DOHH2 (cell line): Measurements from ENCODE around the gene PHF21B.
"Not testable (repeated sequence)": the region's sequence is repeated elsewhere in the genome, so short reads cannot be mapped to it uniquely, and the experiment has no call there.

ENCODE experiments used
- H3F3A ChIP-seq: fragments of 200-600 bp; sonication (generic), shearing (Covaris generic); 2 replicates; pipeline ENCODE4 v1.6.0; 2016; ENCODE audit warnings: antibody characterized with exemption, mild to moderate bottlenecking; ENCODE audit not compliant: control insufficient read depth, insufficient read depth
- H3K27ac ChIP-seq: fragments of 200-600 bp; sonication (generic); 2 replicates; pipeline ENCODE4 v1.5.1; 2014; ENCODE audit warnings: low read depth, mild to moderate bottlenecking, low read length, moderate library complexity
- H3K27me3 ChIP-seq: fragments of 200-600 bp; sonication (generic); 2 replicates; pipeline ENCODE4 v1.6.1; 2014; ENCODE audit warnings: mild to moderate bottlenecking, low read length, mixed read lengths; ENCODE audit not compliant: control insufficient read depth
- H3K36me3 ChIP-seq: fragments of 200-600 bp; sonication (generic); 2 replicates; pipeline ENCODE4 v1.6.1; 2014; ENCODE audit warnings: mild to moderate bottlenecking, low read length, moderate library complexity, mixed read lengths; ENCODE audit not compliant: control insufficient read depth
- H3K4me1 ChIP-seq: fragments of 200-600 bp; sonication (generic); 2 replicates; pipeline ENCODE4 v1.6.1; 2014; ENCODE audit warnings: mild to moderate bottlenecking, low read length, mixed read lengths; ENCODE audit not compliant: control insufficient read depth
- H3K4me2 ChIP-seq: fragments of 200-600 bp; sonication (generic); 2 replicates; pipeline ENCODE4 v1.6.0; 2014; ENCODE audit warnings: mild to moderate bottlenecking, low read length, moderate library complexity
- H3K4me3 ChIP-seq: fragments of 200-600 bp; sonication (generic); 2 replicates; pipeline ENCODE4 v1.5.1; 2014; ENCODE audit warnings: mild to moderate bottlenecking, low read length, mixed read lengths
- H3K79me2 ChIP-seq: fragments of 200-600 bp; sonication (generic); 2 replicates; pipeline ENCODE4 v1.6.1; 2014; ENCODE audit warnings: mild to moderate bottlenecking, low read length, mixed read lengths; ENCODE audit not compliant: control insufficient read depth
- H3K9me2 ChIP-seq: fragments of 200-600 bp; sonication (generic); replicated peaks from 2 replicates; pipeline ENCODE4 v1.6.1; 2014; ENCODE audit warnings: mild to moderate bottlenecking, low read length, mixed read lengths; ENCODE audit not compliant: control insufficient read depth
- H3K9me3 ChIP-seq: fragments of 200-600 bp; sonication (generic); 2 replicates; pipeline ENCODE4 v1.6.1; 2014; ENCODE audit warnings: antibody characterized with exemption, low read length, mixed read lengths; ENCODE audit not compliant: control insufficient read depth, insufficient read depth
- H4K20me1 ChIP-seq: fragments of 200-600 bp; sonication (generic); 2 replicates; pipeline ENCODE4 v1.6.0; 2014; ENCODE audit warnings: low read depth, mild to moderate bottlenecking, antibody characterized with exemption, low read length, moderate library complexity; ENCODE audit not compliant: control insufficient read depth, insufficient read depth
- EZH2phosphoT487 ChIP-seq: fragments of 200-600 bp; sonication (generic); IDR thresholded peaks from 2 replicates; pipeline ENCODE4 v1.6.1; 2017; ENCODE audit warnings: borderline replicate concordance, mild to moderate bottlenecking, antibody characterized with exemption, low read length, moderate library complexity, mixed read lengths
- TF ChIP-seq, protein P1 (sequence below): fragments of 200-600 bp; sonication (generic); IDR thresholded peaks from one replicate; pipeline ENCODE4 v1.5.1; 2014; ENCODE audit warnings: antibody characterized with exemption, mild to moderate bottlenecking, low read depth, low read length; ENCODE audit not compliant: poor library complexity, severe bottlenecking

The PHF21B gene

DNA sequence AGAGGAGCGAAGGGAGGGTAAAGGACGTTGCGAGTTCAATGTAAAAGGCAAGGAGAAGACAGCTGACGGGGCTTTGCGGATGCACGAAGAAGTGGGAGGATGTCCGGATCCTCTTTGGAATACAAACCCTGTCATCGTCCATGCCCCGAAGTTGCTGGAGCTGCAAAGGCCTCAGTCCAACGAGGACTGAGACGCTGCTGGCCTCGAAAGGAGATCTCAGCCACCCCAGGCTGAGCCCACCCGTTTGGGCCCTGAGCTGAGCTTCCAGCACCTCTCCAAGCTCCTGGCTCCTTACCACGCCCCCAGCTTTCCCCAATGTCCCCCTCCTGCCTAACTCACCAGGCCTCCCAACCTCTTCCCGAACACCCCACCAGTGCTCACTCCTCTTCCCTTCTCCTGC is 46.1 kb upstream of the PHF21B start:
- Histone ChIP-seq H3K4me3 (no peak overlapping the region), H3K9me2 (no peaks in the 10 kb centered on the region), H3K9me3 (no peaks in the 10 kb centered on the region), H3K36me3 (no peaks in the 10 kb centered on the region), H3K27ac (no peak overlapping the region), H4K20me1 (no peaks in the 10 kb centered on the region), H3K27me3 (no peaks in the 10 kb centered on the region), H3K79me2 (no peaks in the 10 kb centered on the region), H3K4me2 (no peak overlapping the region), H3K4me1 (no peaks in the 10 kb centered on the region), H3F3A (no peaks in the 10 kb centered on the region)
- TF ChIP-seq EZH2phosphoT487: no peak
- TF ChIP-seq, protein P1, sequence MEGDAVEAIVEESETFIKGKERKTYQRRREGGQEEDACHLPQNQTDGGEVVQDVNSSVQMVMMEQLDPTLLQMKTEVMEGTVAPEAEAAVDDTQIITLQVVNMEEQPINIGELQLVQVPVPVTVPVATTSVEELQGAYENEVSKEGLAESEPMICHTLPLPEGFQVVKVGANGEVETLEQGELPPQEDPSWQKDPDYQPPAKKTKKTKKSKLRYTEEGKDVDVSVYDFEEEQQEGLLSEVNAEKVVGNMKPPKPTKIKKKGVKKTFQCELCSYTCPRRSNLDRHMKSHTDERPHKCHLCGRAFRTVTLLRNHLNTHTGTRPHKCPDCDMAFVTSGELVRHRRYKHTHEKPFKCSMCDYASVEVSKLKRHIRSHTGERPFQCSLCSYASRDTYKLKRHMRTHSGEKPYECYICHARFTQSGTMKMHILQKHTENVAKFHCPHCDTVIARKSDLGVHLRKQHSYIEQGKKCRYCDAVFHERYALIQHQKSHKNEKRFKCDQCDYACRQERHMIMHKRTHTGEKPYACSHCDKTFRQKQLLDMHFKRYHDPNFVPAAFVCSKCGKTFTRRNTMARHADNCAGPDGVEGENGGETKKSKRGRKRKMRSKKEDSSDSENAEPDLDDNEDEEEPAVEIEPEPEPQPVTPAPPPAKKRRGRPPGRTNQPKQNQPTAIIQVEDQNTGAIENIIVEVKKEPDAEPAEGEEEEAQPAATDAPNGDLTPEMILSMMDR: no peak

DNA sequence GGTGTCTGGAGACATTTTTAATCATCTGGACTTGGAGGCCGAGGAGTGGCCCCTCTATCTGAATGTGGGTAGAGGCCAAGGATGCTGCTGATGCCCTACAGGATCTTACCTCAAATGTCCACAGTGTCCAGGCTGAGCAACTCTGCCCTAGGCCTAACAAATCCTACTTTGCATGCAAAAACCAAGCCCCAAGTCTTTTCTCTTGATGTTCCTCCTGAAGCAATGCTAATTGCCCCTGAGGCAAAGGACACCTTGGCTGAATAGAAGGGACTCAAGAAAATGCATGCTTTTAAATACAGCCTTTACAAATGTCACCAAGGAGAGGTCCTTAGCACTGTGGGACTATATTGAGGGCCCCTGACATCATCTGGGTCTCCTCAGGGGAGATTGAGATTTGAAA is 43.8 kb upstream of the PHF21B start:
- no peaks in the 10 kb centered on the region for H3F3A ChIP-seq
- no peak overlapping the region for H3K4me2 ChIP-seq
- H4K20me1 ChIP-seq: no peaks in the 10 kb centered on the region
- no peak for TF ChIP-seq EZH2phosphoT487
- TF ChIP-seq, protein P1: no peak
- H3K27ac ChIP-seq: no peak overlapping the region
- no peaks in the 10 kb centered on the region for H3K9me3 ChIP-seq
- H3K4me3 ChIP-seq: no peak overlapping the region
- no peaks in the 10 kb centered on the region for H3K9me2 ChIP-seq
- no peaks in the 10 kb centered on the region for H3K36me3 ChIP-seq
- no peaks in the 10 kb centered on the region for H3K27me3 ChIP-seq
- no peaks in the 10 kb centered on the region for H3K4me1 ChIP-seq
- no peaks in the 10 kb centered on the region for H3K79me2 ChIP-seq

DNA sequence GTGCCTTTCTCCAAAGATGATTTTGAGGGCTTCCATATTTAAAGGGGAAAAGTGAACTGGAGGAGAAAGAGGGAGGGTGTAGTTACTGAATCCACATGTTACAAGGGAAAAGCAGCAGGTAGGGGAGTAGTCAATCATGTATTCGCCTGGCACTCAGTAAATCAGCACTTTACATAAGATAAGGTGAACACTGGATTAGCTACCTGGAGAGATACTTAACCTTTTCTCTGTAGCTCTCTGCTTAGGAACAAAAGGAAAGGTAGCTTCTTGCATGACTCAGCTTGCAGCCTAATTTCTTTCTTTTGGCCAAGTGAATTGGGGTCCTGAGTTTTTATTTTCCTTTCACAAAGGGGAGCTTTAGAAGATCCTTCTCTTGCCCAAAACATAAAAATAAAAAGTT is 43.3 kb upstream of the PHF21B start:
- Histone ChIP-seq H4K20me1 (no peaks in the 10 kb centered on the region), H3K4me1 (no peaks in the 10 kb centered on the region), H3F3A (no peaks in the 10 kb centered on the region), H3K27me3 (no peaks in the 10 kb centered on the region), H3K79me2 (no peaks in the 10 kb centered on the region), H3K4me2 (no peak overlapping the region), H3K36me3 (no peaks in the 10 kb centered on the region), H3K4me3 (no peak overlapping the region), H3K9me3 (no peaks in the 10 kb centered on the region), H3K9me2 (no peaks in the 10 kb centered on the region), H3K27ac (no peak overlapping the region)
- TF ChIP-seq EZH2phosphoT487: no peak
- TF ChIP-seq, protein P1: no peak

DNA sequence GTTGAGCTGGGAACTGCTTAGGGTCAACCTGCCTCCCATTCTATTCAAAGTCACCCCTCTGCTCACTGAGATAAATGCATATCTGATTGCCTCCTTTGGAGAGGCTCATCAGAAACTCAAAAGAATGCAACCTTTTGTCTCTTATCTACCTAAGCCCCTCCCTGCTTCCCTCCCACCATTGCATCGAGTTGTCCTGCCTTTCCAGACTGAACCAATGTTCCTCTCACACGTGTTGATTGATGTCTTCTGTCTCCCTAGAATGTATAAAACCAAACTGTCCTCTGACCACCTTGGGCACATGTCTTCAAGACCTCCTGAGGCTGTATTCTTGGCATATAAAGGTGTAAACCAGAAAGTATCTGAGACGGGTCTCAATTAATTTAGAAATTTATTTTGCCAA is 42.9 kb upstream of the PHF21B start:
- H3K27ac ChIP-seq, H3F3A ChIP-seq, H3K79me2 ChIP-seq, H3K36me3 ChIP-seq, H3K27me3 ChIP-seq, H3K9me2 ChIP-seq, H3K4me2 ChIP-seq, H4K20me1 ChIP-seq, H3K9me3 ChIP-seq, H3K4me3 ChIP-seq, H3K4me1 ChIP-seq: not testable (repeated sequence)
